Measurements from ENCODE around the gene HMX3. TPM values are rescaled to one million over a fixed set of nuclear protein-coding genes. Genes with fewer than 3 reads are reported as not detected.

Gene HMX3
- total RNA-seq, 1 donor from 2014 or later: not detected

DNA sequence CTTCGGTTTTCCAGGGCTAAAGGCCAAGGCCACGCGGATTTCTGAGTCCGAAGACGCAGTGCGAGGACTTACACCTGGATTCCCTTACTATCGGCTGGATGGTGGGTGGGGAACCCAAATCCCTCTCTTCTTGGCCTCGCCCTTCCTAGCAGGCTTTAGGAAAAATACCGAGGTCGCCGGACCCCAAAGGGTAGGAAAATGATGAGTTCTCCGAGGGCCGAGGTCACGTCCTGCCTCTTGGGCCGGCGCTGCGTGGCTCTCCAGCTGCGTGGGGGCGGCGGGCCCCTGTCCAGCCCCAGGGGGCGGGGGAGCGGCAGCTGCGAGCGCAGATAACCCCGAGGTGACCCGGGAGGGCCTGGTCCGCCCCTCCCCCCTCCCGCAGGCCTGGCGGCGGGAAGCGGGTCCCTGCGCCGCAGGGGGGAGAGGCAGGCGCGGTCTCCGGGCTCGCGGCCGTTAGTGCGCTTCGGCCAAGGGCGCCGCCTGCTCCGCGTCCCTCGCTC lies 805 bp upstream of the HMX3 start:
- no peak for DNase-seq

GRCh38 chr10:123136221-123136805 lies 543 bp downstream of the HMX3 start:
- no peak for DNase-seq

DNA sequence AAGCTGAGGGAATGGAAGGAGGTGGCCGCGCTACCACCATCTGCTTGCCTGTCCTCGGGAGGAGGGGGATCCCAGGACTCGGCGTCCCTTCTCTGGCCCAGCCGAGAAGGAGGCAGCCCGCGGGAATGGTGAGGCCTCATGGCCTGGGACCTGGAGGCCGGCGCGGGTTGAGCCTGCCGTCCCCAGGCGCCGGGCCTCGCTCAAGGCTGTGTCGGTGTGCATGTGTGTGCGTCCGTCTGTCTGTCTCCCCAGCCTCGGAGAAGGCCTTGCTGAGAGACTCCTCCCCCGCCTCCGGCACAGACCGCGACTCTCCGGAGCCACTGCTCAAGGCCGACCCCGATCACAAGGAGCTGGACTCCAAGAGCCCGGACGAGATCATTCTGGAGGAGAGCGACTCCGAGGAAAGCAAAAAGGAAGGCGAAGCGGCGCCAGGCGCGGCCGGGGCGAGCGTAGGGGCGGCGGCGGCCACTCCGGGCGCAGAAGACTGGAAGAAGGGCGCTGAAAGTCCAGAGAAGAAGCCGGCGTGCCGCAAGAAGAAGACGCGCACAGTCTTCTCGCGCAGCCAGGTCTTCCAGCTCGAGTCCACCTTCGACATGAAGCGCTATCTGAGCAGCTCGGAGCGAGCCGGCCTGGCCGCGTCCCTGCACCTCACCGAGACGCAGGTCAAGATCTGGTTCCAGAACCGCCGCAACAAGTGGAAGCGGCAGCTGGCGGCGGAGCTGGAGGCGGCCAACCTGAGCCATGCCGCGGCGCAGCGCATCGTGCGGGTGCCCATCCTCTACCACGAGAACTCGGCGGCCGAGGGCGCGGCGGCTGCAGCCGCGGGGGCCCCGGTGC lies 1.3 kb downstream of the HMX3 start:
- DNase-seq: no peak

- no peak for DNase-seq
These were observed 3.4 kb downstream of the HMX3 start for GRCh38 chr10:123139165-123139520.

DNA sequence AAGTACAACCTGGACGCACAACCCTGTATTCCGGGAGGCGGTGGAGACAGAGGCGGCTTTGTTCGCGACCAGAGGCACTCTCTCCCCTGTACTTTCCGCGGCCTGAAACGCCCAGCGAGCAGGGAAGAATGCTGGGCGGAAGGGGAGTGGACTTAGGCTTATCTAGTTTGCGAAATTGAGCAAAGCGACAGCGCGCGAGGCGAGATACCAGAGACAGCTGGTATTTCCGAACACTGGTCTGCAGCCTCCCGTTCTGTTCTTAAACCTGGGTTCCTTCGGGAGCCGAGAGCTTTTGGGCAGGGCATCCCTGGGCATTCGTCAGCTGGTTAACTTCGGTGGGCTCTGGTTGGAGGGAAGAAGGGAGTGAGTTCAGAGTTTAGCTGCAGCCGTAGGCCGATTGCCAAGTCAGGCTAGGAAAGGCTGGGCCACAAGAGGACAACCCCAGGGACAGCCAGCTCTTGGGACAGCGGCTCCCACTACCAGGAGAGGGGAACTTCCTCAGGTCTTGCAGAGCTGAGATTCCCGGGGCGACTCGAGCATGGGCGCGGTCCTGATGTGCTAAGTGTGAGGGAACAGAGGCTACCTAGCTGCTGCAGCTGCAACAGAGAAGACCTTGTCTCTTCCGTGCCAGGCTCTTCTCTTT lies 3.9 kb downstream of the HMX3 start:
- DNase-seq: no peak

DNA sequence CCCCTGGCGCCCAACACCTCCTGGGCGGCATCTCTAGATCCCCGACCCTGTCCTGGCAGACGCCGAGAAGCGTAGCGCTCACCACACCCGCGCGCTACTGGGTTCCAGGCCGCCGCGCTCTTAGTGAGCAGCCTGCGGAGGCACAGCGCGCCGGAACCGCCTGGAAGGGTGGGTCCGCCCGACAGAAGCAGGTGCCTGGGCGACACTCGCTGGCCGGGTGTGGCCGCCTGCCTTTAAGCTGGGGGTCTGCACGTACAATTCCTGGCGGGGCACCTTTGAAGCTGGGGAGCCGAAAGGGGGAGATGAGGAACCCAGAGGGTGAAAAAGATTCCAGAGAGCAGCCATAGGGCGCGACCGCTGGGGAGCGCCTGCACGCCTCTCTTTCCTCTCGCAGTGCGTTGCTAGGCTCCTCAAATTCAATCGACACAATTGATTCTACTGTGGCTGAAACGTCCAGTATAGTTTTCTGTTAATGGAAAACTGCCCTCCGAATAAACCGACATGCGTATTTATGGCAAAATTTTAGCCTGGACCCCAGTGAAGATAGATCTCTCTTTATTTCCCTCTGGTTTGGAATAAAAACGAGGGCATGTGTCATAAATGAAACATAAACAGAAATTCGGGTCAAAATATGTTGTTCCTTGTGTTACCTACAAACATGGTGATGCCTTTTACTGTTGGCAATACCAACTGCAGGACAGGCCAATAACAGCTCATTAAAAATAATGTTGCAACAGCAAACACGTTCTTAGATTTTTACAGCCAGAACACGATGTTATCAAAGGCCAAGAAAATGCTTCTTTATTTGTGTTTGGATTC lies 4.6 kb downstream of the HMX3 start:
- DNase-seq: no peak

DNA sequence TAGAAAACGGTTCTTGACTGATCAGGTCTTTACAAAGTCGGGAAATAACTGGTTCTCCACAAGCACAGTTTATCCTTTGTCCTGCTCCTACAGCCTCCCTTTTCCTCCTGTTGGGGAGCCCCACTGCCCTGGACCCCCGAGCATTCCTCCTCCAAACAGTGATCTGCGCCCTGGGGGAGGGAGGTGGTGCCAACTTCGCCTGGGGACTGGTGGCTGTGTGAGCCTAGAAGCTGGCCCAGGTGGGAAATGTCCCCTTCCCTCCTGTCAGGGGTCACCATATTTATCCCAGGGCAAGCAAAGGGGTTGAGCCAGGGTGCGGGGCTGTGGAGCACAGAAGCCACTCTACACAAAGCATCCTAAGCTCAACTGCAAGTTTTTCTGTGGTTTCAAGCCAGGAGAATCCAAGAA lies 5.2 kb downstream of the HMX3 start:
- DNase-seq: no peak

- no peak for DNase-seq
These were observed 6.3 kb downstream of the HMX3 start for GRCh38 chr10:123141791-123142700.

- no peak for DNase-seq
These were observed 7.0 kb downstream of the HMX3 start for GRCh38 chr10:123142701-123143161.

DNA sequence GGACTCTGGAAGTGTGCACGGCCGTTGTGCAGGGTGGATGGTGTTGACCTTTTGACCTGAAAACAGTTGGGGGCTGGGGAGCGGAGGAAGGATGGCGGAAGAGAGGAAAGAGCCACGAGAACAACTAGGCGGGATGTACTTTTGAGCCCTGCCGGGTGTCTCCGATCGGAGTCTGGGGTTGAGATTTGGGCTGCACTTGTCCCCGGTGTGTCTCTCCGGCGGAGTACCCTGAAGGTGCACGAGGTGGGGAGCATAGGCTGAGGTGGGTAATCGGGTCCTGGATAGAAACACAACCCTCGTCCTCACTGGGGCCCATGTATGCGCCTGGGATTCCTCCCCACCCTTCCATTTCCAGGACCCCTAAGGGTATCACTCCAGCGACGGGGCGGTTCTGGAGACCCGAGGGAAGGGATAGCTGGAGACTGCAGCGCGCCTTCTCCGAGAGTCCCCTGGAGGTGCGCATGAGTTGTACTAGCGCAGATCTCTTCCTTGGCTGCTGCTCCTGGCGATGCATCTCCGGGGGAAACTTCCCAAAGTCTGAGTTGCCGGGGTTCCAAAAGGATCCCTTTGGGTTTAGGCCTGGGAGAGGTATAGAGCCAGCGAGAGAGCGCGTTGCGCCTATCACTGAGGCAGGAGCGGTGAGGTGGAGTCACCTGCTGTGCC lies 7.5 kb downstream of the HMX3 start:
- DNase-seq: no peak

DNA sequence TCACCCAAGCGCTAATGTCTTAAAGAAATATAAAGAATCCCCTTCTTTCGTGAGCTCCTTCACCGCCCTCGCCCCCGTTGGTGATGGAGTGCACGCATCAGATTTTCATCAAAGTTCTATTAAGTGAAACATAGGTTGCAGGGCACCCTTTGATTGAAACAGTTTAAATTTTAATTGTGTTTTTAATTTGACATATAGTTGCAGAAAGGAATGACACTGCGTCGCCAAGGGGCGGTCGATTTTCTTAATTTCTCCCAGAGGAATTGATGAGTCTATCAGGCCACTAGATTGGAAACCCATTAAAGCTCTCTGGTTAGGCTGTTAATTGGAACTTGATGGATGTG lies 8.0 kb downstream of the HMX3 start:
- DNase-seq: no peak

DNA sequence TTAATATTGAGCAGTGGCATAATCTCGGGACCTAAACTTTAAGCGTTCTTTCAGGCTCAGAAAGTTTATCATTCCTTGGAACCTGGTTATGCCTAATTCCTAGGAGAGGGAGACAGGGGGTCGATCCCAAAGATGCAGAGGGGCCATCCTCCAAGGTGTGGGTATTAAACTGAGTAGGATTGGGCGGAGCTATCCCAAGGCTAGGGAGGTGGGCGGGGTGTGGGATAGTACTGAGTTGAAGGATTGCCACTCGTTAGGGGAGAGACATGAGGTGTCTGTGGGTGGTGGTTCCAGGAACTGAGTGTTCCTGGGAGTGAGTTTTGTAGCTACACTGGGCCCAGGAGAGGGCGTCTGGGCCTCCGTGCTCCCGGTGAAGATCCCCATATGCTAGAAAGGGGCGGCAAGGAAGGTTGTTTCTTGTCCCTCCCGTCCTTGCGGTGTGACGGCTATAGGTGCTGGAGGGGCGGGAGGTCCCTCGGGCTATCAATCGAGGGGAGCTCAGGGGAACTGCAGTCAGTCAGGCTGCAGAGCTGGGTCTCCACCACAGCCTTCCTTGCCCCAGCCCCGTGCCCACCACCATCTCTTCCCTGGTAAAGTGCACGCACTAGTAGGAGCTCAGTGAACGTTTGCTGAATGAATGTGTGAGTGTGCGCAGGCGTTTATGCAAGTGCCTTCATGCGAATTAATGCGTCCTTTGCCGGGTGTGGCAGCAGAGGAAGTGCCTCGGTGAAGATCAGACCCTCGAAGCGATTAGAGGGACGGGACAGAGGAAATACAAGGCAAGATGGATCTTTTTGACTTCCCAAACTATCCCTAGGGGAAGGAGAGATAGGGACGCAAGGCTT lies 9.1 kb downstream of the HMX3 start:
- DNase-seq: no peak

DNA sequence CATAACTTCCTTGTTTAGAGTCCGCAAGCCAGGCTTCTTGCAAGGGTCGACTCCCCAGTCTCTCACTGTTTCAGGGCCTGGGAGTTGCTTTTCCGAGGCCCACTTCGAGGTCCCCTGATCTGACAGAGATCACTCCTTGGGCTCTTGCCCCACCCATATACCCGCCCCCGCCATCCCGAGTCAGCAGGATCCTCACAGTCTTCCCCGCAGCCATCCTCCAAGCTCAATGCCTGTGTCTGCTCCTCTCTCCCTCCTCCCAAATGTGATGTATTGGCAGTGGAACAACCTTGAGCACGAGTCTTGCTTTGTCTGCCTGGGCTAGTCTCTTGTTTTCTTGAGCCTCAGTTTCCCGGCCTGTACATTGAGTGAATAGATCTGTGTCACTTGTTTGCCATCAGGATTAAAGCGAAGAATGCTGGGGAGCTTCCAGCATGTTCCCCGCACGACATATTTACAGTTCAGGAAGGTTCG lies 9.8 kb downstream of the HMX3 start:
- DNase-seq: no peak

GRCh38 chr10:123146013-123146893 lies 10.5 kb downstream of the HMX3 start:
- DNase-seq: no peak

DNA sequence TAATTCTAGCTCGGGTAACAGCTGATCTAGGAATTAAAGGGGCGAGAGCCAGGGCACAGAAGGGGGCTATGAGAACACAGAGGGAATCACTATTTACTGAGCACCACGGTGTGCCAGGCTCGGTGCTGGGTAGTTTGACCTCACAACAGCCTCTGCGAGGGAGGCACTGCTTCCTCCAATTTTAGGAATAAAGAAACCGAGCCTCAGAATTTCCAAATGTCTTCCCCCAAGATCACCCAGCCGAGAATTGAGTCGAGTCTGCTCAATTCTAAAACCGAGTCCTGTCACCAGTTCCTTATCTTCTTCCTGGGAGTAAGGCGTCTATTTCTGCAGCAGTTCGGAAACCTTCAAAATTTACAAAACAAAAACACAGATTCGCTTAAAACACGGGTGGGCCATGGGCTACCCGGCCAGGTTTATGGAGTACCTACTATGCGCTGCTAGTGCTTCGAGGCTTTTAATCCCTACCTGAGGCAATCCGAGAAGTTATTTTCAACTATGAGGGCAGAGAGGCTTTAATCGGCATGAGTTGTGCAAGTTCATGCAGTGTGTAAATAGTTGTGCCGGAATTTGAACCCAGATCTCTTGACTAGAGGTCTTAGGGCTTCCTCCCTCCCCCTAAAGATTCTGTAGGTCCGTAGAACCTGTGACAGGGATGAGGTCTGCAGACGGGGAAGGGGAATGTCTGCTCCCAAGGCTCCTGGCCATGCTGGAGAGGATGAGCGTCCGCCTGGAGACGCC lies 11.3 kb downstream of the HMX3 start:
- DNase-seq: no peak

- DNase-seq: no peak
These were observed 12.1 kb downstream of the HMX3 start, which contains the start of gene HMX2 for GRCh38 chr10:123147635-123148413. TSS of gene HMX2 (plus strand) at chr10:123148136. CDS start at chr10:123148379, 243 bp downstream.

Measured in tongue (tissue), 2 donors.